CD4-positive, alpha-beta T cell treated with Interferon gamma for 1 hour (primary cell): ENCODE measurements around the gene ANKRD10.
"Not testable (repeated sequence)": the region's sequence is repeated elsewhere in the genome, so short reads cannot be mapped to it uniquely, and the experiment has no call there.

Experiments used
- DNase-seq: peaks from one replicate; pipeline ENCODE4 v3.0.0-alpha.2; 2020

The ANKRD10 gene

DNA sequence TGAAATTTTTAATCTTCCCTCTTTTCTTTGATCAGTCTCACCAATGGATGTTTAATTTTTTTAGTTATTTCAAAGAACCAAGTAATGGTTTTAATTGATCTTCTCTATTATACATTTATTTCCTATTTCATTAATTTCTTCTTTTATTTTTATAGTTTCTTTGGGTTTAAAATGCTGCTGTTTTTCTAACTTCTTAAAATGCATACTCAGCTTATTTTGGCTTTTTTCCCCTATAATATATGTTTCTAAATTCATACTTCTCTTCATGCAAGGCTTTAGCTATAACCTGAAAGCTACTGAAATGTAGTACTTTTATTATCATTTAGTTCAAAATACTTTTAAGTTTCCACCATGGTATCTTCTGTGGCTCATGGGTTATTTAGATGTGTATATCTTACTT lies 53.9 kb downstream of the ANKRD10 start:
- DNase-seq: no peak

DNA sequence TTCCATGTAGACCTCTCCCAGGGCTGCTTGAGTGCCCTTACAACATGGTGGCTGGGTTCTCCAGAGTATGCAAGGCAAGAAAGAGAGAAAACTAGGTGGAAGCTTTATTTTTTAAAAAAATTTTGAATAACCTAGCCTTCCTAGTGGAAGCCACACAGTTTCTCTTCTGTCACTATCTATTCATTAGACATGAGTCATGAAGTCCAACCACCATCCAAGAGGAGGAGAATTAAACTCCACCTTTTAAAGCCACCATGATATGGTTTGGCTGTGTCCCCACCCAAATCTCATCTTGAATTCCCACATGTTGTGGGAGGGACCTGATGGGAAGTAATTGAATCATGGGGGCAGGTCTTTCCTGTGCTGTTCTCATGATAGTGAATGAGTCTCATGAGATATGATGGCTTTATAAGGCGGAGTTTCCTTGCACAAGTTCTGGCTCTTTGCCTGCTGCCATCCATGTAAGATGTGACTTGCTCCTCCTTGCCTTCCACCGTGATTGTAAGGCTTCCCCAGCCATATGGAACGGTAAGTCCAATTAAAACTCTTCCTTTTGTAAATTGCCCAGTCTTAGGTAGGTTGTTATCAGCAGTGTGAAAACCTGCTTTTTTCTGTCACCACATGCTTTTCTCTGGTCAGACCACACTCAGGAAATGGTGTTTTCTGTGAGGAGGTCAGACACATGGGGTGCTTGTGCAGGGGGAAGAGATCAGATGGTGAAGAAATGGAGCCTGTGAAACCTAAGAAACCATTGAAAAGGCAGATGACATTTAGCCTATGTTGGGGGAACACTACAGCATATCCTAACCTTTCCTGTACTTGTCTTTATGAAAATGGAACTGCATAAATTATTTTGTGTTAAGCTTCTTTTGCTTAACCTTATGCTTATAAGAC lies 57.7 kb downstream of the ANKRD10 start:
- DNase-seq: no peak

DNA sequence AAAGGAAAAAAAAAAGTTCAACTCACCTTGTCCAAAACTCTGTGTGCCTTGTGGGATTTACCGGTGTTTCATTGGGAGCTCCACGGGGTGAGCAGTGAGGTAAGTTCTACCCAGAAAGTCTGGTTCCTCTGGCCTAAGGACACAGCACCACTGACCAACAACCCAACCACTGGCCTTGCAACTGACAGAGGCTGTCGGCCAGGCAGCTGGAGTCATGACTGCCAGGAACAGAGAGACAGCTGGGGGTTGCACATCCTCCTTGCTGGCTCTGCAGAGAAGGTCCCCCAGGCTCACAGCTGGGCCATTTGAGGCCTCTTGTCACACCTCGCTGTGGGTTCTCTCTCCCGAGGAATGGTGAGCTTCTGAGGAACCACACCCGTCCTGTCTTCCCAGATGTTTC lies 59.5 kb downstream of the ANKRD10 start:
- no peak for DNase-seq

DNA sequence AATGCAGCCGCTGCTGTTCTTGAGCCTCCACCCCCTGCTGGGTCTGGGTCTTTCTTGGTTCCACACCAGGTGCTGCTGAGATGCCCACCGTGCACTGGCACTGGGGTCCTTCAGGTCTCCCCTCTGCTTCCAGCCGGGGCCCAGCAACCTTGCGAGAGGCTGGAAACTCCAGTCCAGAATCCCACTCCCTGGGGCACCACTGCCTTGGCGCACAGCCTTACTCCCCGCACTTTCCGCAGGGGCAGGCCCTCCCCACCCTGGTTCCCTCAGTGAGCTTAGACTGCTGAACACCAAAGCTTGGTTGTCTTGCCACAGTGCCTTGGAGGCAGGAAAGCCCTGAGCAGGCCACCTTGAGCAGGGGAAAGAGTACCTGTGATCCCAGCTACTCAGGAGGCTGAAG lies 60.0 kb downstream of the ANKRD10 start:
- DNase-seq: no peak

DNA sequence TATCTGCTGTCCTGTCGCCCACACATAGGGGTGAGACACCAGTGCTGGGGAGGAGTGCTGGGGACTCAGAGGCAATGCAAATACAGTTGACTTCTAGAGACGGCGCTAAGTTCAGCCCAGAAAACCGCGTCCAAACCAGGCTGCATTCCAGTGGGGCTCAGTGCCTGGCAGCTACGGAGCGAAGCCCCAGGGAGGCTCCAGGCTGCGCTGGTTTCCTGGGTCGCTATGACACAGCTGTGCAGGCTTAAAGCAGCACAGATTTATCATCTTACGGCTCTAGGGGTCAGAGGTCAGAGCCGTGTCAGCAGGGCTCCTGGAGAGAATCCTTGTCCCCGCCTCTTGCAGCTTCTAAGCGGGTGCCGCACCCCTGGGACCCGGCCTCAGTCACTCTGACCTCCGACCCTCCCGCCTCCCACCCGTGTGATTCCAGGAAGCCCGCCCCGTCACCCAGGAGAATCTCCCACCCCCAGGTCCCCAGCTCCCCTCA lies 61.6 kb downstream of the ANKRD10 start:
- no peak for DNase-seq

DNA sequence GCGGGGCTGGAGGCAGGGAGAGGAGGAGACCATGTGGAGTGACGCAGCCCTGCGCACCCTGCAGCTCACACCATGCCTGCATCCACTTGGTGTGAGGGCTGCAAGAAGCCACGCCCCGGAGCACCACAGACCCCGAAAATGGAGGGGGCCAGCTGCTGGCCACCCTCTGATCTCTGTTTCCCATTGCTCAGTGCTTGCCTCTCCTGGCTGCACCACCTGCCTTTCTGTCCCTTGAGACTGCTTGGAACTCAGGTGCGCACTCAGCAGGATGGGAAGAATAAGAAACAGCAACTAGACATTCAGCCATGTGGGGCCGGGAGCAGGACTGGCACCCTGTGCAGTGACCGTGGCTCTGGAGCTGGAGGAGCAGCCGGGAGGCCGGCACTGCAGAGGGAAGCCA lies 64.0 kb downstream of the ANKRD10 start:
- DNase-seq: no peak

DNA sequence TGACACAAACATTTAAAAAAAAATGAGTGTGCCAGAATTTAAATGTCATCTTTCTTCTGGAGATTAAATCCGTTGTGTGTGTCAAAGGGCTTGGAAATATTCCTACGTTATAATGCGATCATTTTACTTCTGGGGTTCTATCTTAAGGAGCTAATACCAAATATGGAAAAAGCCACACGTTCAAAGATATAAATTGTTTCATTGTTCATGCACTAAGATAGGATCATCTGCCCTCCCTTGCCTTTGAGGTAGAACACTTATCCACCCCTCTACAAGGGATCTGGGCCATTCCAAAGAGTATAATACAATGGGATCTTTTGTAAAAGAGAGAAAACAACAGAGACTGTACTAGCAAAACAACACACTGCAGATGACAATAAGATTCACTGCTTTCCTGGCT lies 64.9 kb downstream of the ANKRD10 start:
- no peak for DNase-seq

DNA sequence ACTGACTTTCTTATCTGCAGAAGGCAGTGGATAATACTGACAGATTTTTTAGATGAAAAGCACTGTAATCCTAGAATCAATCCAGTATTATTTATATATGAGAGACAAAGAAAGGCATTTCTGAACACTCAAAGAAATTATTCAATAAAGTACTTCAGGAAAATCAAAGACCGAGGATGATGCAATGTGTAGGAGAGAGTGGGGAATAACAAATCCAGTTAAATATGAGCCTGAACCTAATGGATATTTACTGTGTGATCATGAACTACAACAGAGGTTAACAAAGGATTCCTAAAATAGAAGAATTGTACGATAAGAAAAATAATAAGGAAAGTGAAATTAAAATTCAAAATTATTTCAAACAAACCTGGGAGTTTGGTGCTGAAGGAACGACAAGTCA lies 69.3 kb downstream of the ANKRD10 start:
- no peak for DNase-seq

DNA sequence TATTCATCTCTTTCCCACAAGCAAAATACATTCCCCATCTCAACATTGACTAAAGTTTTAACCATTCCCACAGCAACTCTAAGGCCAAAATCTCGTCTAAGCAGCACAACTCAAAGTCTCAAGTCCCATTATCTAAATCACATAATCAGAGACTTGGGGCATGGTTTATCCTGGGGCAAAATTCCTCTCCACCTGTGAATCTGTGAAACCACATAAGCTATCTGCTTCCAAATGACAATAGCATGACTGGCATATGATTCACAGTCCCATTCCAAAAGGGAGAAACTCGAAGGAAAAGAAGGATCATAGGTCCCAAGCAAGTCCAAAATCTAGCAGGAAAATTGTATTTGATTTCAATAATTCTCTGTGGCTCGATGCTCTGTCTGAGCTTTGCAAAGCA lies 73.0 kb downstream of the ANKRD10 start:
- DNase-seq: no peak

DNA sequence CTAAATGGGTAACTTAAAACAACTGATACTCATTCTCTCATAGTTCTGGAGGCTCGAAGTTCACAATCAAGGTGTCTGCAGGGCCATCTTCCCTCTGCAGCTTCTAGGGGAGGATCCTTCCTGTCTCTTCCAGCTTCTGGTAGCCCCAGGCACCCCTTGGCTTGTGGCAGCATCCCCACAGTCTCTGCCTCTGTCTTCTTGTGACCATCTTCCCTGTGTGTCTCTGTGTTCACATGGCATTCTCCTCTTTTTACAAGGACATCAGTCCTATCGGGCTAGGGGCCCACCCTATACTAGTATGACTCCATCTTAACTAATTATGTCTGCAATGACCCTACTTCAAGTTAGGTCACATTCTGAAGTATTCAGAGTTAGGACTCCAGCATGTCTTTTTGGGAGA lies 73.5 kb downstream of the ANKRD10 start:
- DNase-seq: no peak

DNA sequence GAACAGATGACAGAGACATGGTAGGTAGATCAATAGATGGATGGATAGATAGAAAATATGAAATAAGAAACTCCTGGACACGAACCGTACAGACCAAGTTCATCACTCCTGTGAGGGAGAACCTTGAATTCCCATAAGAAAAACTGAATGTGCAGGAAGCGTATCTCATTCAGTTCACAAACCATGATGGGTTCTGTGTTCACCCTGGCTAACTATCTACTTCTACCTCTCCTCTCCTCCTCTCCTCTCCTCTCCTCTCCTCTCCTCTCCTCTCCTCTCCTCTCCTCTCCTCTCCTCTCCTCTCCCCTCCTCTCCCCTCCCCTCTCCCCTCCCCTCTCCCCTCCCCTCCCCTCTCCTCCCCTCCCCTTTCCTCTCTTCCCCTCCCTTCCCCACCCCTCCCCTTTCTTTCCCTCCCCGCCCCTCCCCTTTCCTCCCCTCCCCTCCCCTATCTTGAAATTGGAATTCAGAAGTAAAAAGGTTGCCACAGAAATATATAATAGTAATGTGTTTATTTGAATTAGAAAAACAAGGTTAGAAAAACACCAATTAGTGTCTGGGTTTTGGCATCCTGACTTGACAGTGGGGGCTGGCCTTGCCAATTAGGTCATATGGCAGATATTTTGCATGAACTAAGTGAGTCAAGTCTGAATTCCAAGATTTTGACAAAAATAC lies 75.9 kb downstream of the ANKRD10 start:
- no peak for DNase-seq

DNA sequence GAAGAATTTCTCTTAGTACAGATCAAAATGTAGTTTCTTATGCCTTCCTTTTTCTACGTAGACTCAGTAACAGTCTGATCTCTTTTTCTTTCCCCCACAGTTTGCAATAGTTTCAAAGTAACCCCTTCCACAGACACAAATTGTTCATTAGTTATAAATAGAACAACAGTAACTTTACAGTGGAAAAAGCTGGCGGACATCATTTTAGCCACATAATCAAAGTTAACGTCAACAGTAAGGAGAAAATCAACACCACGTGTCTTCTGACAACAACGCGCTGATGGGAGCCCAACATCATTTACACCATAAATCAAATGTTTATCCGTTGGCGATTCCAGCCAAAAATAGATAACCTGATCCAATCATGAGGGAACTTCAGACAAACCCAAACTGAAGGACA lies 76.8 kb downstream of the ANKRD10 start:
- no peak for DNase-seq

DNA sequence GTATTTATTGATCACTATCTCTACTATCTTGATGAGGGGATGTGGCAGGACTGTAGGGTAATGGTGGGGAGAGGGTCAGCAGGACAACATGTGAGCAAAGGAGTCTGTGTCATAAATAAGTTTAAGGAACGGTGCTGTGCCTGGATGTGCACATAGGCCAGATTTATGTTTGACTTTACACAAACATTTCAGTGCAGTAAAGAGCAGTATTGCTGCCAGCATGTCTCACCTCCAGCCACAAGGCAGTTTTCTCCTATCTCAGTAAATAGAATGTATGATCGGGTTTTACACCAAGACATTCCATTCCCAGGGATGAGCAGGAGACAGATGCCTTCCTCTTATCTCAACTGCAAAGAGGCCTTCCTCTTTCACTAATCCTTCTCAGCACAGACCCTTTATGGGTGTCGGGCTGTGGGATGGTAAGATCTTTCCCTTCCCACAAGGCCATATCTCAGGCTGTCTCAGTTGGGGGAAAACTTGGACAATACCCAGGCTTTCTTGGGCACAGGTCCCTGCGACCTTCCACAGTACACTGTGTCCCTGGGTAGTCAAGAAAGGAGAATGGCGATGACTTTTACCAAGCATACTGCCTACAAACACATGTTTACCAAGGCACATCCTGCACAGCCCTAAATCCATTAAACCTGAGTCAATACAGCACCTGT lies 77.3 kb downstream of the ANKRD10 start:
- not testable (repeated sequence) for DNase-seq

DNA sequence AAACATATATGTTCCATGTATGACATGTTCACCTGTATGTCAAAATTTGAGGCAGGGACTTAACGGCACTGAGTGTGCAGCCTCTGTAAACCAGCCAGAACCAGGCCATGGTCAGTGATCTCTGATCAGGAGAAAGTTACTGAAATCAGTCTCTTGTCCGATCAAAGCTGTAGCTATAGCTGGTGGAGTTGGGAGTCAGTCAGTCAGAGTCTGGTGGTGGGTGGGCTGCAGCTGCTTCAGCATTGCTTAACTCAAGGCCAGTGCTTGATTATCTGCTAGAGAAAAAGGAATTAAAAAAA lies 78.3 kb downstream of the ANKRD10 start:
- DNase-seq: no peak

DNA sequence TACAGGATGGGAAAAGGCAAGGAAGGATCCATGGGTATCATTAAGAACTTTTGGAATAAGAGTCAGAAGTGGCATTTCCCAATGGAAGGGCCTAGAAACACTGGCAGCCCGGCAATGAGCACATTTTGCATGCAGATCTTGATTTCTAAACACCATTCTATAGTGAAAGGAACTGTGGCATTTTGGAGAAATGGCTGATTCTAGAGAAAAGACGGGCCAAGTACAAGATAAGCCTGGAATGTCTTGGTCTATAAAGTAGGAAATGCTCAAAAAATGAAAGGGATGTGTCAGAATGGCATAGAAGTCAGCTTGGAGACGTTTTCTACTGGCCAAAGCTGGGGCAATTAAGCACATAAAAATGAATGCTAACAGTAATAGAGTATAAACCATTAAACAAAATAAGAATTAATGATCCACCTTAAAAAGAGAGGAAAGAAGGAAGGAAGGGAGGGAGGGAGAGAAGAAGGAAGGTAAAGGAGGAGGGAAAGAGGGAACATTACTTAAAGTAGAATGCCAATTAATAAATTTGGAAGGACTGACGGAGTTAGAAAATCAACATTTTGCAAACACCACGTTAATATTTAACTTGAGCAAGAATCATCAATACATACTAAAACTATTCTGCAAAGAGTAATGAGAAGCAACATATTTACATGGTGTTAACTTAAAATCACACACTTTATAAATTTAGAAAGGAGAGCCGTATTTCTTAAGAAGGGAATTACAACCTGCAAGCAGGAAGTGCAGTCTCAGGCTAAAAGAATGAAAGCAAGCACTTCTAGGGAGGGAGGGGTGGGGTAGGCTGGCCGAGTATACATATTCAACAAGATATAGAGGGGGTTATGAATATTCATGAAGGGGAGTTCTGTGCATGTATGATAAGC lies 78.9 kb downstream of the ANKRD10 start:
- no peak for DNase-seq

DNA sequence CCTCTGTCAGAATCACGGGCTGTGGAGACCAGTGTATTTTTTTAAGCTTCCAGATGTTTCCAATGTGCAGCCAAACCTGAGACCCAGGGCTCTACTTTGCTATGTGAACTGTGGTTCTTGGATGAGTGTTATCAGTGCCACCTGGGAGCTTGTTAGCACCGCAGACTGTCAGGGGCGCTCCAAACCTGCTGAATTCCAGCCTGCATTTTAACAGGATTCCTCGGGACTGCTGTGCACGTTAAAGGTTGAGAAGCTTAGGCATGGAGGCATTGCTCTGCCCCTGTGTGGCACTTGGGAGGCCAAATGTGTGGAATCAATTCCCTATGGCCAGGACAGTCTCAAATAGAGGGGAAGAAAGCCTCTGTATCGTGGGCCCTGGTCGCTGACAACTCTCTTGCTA lies 80.3 kb downstream of the ANKRD10 start:
- DNase-seq: no peak

DNA sequence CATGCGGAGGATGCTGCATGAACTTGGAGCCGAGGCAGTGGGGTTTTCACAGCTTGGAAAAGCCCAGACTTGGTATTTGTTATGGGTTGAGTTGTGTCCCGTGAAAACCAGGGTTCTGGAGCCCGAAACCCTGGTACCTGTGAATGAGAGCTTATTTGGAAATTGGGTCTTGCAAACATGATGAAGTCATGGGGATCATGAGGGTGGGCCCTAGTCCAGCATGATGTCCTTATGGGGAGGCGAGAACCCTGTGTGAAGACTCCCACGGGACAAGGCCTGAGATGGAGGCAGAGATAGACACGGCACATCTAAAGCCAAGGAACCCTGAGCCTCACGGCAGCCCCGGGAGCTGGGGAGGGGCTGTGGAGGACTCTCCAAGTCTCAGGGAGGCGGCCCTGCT lies 82.3 kb downstream of the ANKRD10 start:
- no peak for DNase-seq

DNA sequence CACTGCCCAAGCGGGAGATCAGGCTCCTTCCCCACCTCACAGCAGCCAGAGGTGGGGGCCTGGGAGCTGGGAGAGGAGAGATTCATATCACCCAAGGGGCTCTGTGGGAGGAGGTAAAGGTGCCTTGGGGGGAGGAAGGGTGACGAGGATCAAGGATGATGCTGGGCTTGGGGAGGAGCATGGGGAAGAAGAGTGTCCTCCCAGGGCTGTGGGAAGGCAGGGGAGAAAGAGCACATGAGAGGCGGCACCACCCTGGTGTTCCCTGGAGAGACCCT lies 82.7 kb downstream of the ANKRD10 start:
- DNase-seq: no peak

DNA sequence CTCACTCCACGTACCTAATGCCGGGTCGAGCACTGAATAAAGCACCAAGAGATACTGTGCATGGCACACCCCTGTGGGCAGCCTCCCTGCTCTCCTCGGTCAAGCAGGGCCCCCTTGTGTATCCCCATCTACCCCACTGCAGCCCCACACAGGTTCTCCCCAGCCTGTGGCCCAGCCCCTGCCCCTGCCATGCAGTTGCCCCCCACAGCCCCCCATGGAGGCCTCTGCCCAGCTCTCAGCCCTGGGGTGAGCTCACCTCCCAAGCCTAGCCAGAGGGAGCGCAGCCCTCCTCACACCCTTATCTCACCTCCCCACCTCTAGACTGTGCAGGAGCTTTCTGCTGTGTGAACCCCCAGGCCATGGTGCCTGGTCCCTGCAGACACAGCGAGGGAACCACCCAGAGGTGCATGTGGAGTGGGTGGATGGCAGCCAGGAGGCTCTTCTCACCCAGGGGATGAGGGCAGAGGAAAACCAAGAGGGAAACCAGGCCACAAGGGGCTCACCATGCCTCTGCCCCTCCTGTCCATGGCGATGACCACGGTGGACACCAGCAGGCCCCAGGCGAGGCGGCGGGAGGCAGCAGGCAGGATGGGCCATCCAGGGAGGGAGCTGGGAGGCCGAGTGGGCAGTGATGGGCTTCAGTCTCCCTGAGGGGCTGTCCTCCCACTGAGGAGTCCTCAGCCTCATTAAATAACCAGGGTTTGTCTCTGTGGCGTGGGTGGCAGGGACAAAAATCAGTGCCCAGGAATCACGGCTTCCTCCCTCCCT lies 83.2 kb downstream of the ANKRD10 start:
- DNase-seq: no peak

DNA sequence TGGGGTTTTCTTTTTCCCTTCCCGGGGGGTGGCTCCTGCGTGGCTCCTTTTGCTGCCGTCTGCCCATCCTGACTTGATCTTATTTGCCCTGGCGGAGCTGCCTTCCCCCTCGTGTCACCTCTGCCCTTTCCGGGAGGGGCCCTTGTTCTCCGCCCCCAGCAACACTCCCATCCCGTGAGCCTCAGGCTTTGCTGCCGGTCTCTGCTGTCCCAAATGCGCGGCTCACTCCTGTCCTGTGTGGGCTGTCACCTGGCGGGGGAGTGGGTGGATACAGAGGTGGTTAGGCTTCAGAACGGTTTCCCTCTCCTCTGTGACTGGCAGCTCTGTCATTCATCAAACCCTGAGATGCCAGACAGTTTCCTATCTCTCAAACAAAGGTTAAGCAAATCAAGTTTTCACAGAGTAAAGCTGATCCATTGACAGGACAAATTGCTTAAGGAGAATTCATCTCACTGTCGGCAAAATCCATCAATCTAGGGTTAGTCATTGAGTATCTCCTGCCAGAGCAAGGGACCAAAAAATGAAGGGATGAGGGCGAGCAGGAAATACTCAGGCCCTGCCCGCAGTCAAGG lies 84.0 kb downstream of the ANKRD10 start:
- no peak for DNase-seq

DNA sequence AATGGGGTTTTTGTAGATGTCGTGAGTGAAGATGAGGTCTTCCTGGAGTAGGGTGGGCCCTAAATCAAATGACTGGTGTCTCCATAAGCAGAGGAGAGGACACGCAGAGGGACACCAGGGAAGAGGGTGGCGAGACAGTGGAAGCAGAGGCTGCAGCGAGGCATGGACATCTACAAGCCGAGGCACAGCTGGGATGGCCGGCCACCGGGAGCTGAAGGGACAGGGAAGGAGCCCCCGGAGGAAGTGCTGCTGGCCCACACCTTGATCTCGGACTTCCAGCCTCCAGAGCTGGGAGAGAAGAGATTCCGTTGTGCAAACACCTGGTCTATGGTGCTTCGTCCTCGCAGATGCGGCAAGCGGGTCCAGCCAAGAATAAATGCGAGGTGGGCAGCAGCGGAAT lies 84.5 kb downstream of the ANKRD10 start:
- no peak for DNase-seq

DNA sequence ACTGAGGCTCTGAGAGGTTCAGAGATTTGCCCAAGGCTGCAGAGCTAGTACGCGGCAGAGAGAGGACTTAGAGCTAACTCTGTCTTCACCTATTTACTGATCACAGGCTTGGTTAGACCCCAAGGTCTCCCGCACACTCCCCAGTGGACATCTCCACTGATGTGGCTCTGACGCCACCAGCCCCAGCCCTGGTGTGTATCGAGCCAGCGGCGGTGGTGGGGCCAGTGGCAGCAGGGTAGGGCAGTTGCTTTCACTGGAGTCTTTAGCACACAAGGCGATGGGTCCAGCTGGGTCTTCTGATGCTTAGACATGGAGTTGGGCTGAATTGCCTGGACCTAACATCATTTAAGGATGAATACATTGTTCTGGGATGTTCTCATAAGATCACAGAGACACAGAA lies 85.4 kb downstream of the ANKRD10 start:
- no peak for DNase-seq
